Measurements from ENCODE around the gene PPP1R12A.

PPP1R12A gene

GRCh38 chr12:79934281-79935020 lies 446 bp downstream of the PPP1R12A start:
- no peak for TF ChIP-seq CTCF (IDR thresholded peaks at IDR 0.05)
- no peaks in the 10 kb centered on the region for H3K36me3 ChIP-seq
- DNase-seq: peak; percentile 42 to 85
- intact Hi-C loops (cut with DNase I; ENCODE audit: low total_unique reads): loop anchor here (5.0 to 10.0 kb wide), 2 partner anchors 120 to 253 kb away; no protein-coding TSS in a partner anchor
- no peaks in the 10 kb centered on the region for H3K27me3 ChIP-seq
- peaks cover 0 to 45% (median 12%) of the 10 kb centered on the region in 4 donors for H3K4me1 ChIP-seq
- H3K4me3 ChIP-seq: peak overlapping the region; percentile 70 to 88
- H3K27ac ChIP-seq: peak overlapping the region; percentile 98
- H3K9me3 ChIP-seq: no peaks in the 10 kb centered on the region

- H3K4me1 ChIP-seq: peaks cover 0 to 52% (median 14%) of the 10 kb centered on the region in 4 donors
- no peaks in the 10 kb centered on the region for H3K27me3 ChIP-seq
- H3K27ac ChIP-seq: peak overlapping the region; percentile 98
- H3K9me3 ChIP-seq: no peaks in the 10 kb centered on the region
- TF ChIP-seq CTCF (IDR thresholded peaks at IDR 0.05): no peak
- H3K36me3 ChIP-seq: no peaks in the 10 kb centered on the region
- no peak for DNase-seq
- intact Hi-C loops (cut with DNase I; ENCODE audit: low total_unique reads): loop anchor here (5.0 to 10.0 kb wide), 2 partner anchors 121 to 254 kb away; no protein-coding TSS in a partner anchor
- peak overlapping the region; percentile 70 to 88 for H3K4me3 ChIP-seq
These were observed 1.2 kb downstream of the PPP1R12A start for GRCh38 chr12:79933532-79934264.

GRCh38 chr12:79933043-79933442 lies 1.9 kb downstream of the PPP1R12A start:
- Histone ChIP-seq H3K9me3 (no peaks in the 10 kb centered on the region), H3K27me3 (no peaks in the 10 kb centered on the region), H3K27ac (peak overlapping the region; percentile 98), H3K36me3 (no peaks in the 10 kb centered on the region), H3K4me3 (peak overlapping the region; percentile 70 to 88), H3K4me1 (peaks cover 0 to 52% (median 17%) of the 10 kb centered on the region in 4 donors)
- intact Hi-C loops (cut with DNase I; ENCODE audit: low total_unique reads): loop anchor here (5.0 to 10.0 kb wide), 2 partner anchors 122 to 254 kb away; no protein-coding TSS in a partner anchor
- TF ChIP-seq CTCF (IDR thresholded peaks at IDR 0.05): no peak
- no peak for DNase-seq

- Histone ChIP-seq H3K27me3 (no peaks in the 10 kb centered on the region), H3K4me1 (peaks cover 0 to 52% (median 15%) of the 10 kb centered on the region in 4 donors), H3K4me3 (peak overlapping the region; percentile 70 to 88), H3K36me3 (no peaks in the 10 kb centered on the region), H3K9me3 (no peaks in the 10 kb centered on the region), H3K27ac (peak overlapping the region; percentile 98)
- DNase-seq: no peak
- intact Hi-C loops (cut with DNase I; ENCODE audit: low total_unique reads): loop anchor here (5.0 to 10.0 kb wide), 2 partner anchors 122 to 255 kb away; no protein-coding TSS in a partner anchor
- no peak for TF ChIP-seq CTCF (IDR thresholded peaks at IDR 0.05)
These were observed 2.5 kb downstream of the PPP1R12A start for GRCh38 chr12:79932357-79932756.

- intact Hi-C loops (cut with DNase I; ENCODE audit: low total_unique reads): no loop called here
- no peaks in the 10 kb centered on the region for H3K36me3 ChIP-seq
- no peaks in the 10 kb centered on the region for H3K9me3 ChIP-seq
- peaks cover 0 to 76% (median 20%) of the 10 kb centered on the region in 4 donors for H3K4me1 ChIP-seq
- DNase-seq: no peak
- TF ChIP-seq CTCF (IDR thresholded peaks at IDR 0.05): no peak
- H3K27me3 ChIP-seq: no peaks in the 10 kb centered on the region
- H3K4me3 ChIP-seq: no peak overlapping the region
- peak overlapping the region; percentile 29 to 98 for H3K27ac ChIP-seq
These were observed 5.8 kb downstream of the PPP1R12A start for GRCh38 chr12:79929065-79929464.

Data from tibial artery (tissue), 4 donors.